H1 (cell line): Measurements from ENCODE around the gene ZFR. TPM values are rescaled to one million over a fixed set of nuclear protein-coding genes. Genes with fewer than 3 reads are reported as not detected.

Source experiments
- CTCF ChIA-PET: fragments of 300-600 bp; sonication (Branson Sonifier 250); formaldehyde crosslinking; loops from one replicate; lab custom pipeline; 2021; ENCODE audit not compliant: partially characterized antibody; lab: Charles Lee
- POLR2A ChIA-PET: fragments of 300-600 bp; sonication (Branson Sonifier 250); formaldehyde crosslinking; loops from one replicate; lab custom pipeline; 2021; ENCODE audit warnings: inconsistent platforms; ENCODE audit not compliant: partially characterized antibody; lab: Charles Lee
- DNase-seq, 2 experiments: peaks; one replicate each; pipeline versions ENCODE4 v3.0.0 to v3.0.0-alpha.2; 2010 to 2022; ENCODE audit warnings: low spot score in 2 of 2, low read depth in 1 of 2, mixed read lengths in 1 of 2
- FAIRE-seq: peaks from 2 replicates; lab custom pipeline; 2011; peaks lifted over from hg19 to GRCh38; lab: Jason Lieb, UNC
- H2AFZ ChIP-seq: 2 replicates; pipeline ENCODE4 v1.8.1; 2012; ENCODE audit warnings: low read length, inconsistent platforms
- H2AK5ac ChIP-seq: 2 replicates; pipeline ENCODE4 v1.6.1; 2013; ENCODE audit warnings: low read depth, low read length
- H2BK120ac ChIP-seq: replicated peaks from 2 replicates; pipeline ENCODE3; 2013; ENCODE audit warnings: low read depth, low read length, inconsistent platforms
- H2BK12ac ChIP-seq: 2 replicates; pipeline ENCODE4 v1.6.1; 2013; ENCODE audit warnings: low read depth, low read length
- H2BK15ac ChIP-seq: 2 replicates; pipeline ENCODE4 v1.6.1; 2013; ENCODE audit warnings: low read length
- H2BK20ac ChIP-seq: 2 replicates; pipeline ENCODE4 v1.6.1; 2013; ENCODE audit warnings: low read length
- H2BK5ac ChIP-seq: 2 replicates; pipeline ENCODE4 v1.6.1; 2013; ENCODE audit warnings: low read depth, low read length
- H3K14ac ChIP-seq: 2 replicates; pipeline ENCODE4 v1.6.1; 2013; ENCODE audit warnings: inconsistent platforms; ENCODE audit not compliant: insufficient read length
- H3K18ac ChIP-seq: 2 replicates; pipeline ENCODE4 v1.6.1; 2013; ENCODE audit warnings: low read length; ENCODE audit errors: extremely low read depth
- H3K23ac ChIP-seq: 2 replicates; pipeline ENCODE4 v1.6.1; 2013; ENCODE audit warnings: inconsistent platforms; ENCODE audit not compliant: insufficient read length
- H3K23me2 ChIP-seq: 2 replicates; pipeline ENCODE4 v1.6.1; 2013; ENCODE audit warnings: low read depth, low read length
- H3K27ac ChIP-seq: 2 replicates; pipeline ENCODE4 v1.6.1; 2011; ENCODE audit warnings: low read depth, low read length, inconsistent platforms
- H3K27me3 ChIP-seq, 4 experiments: replicated peaks in 1 of 4; 1 replicate in 1 of 4; 2 replicates in 3 of 4; pipeline versions ENCODE4 v1.6.1 to v1.8.1; 2011 to 2013; ENCODE audit warnings: low read length in 3 of 4, mild to moderate bottlenecking in 3 of 4, inconsistent platforms in 2 of 4, mixed read lengths in 2 of 4, moderate library complexity in 1 of 4; ENCODE audit not compliant: control insufficient read depth in 3 of 4, insufficient read depth in 3 of 4; ENCODE audit errors: extremely low read depth in 1 of 4
- H3K36me3 ChIP-seq, 4 experiments: 2 replicates each; pipeline versions ENCODE4 v1.6.1 to v1.8.1; 2011 to 2013; ENCODE audit warnings: mild to moderate bottlenecking in 4 of 4, low read length in 3 of 4, moderate library complexity in 2 of 4, control low read depth in 1 of 4, inconsistent platforms in 1 of 4; ENCODE audit not compliant: insufficient read depth in 4 of 4, control insufficient read depth in 2 of 4
- H3K4ac ChIP-seq: replicated peaks from 2 replicates; pipeline ENCODE3; 2013; ENCODE audit warnings: low read length, low read depth, mixed read lengths, inconsistent platforms; ENCODE audit not compliant: insufficient read length
- H3K4me1 ChIP-seq, 4 experiments: replicated peaks in 1 of 4; 1 replicate in 1 of 4; 2 replicates in 3 of 4; pipeline versions ENCODE4 v1.6.1 to v1.8.1; 2011 to 2013; ENCODE audit warnings: low read length in 3 of 4, inconsistent platforms in 2 of 4, mixed read lengths in 1 of 4; ENCODE audit not compliant: insufficient read depth in 4 of 4, control insufficient read depth in 3 of 4
- H3K4me2 ChIP-seq, 2 experiments: 2 replicates each; pipeline versions ENCODE4 v1.6.1 to v1.8.1; 2011 to 2013; ENCODE audit warnings: low read depth in 2 of 2, low read length in 2 of 2, control low read depth in 1 of 2, inconsistent platforms in 1 of 2, mild to moderate bottlenecking in 1 of 2; ENCODE audit not compliant: insufficient read depth in 1 of 2
- H3K4me3 ChIP-seq, 4 experiments: fragments of 200-600, 300-600 bp in 1 of 4; sonication (generic), shearing (Covaris generic), sonication (Bioruptor Twin) in 1 of 4; 2 replicates each; pipeline versions ENCODE4 v1.5.1 to v1.8.1; 2011 to 2016; ENCODE audit warnings: low read length in 4 of 4, low read depth in 3 of 4, control low read depth in 2 of 4, inconsistent platforms in 2 of 4, mild to moderate bottlenecking in 2 of 4, mixed read lengths in 1 of 4, moderate library complexity in 1 of 4; ENCODE audit not compliant: insufficient read depth in 2 of 4; ENCODE audit errors: extremely low read depth in 1 of 4
- H3K56ac ChIP-seq: replicated peaks from 2 replicates; pipeline ENCODE3; 2013; ENCODE audit warnings: low read depth, mild to moderate bottlenecking, mixed read lengths, low read length, inconsistent platforms; ENCODE audit not compliant: insufficient read length
- H3K79me1 ChIP-seq: 2 replicates; pipeline ENCODE4 v1.6.1; 2013; ENCODE audit warnings: low read depth, low read length, control low read depth
- H3K79me2 ChIP-seq, 2 experiments: 2 replicates each; pipeline versions ENCODE4 v1.6.1 to v1.8.1; 2012 to 2013; ENCODE audit warnings: low read length in 2 of 2, mild to moderate bottlenecking in 2 of 2, inconsistent platforms in 1 of 2; ENCODE audit not compliant: insufficient read depth in 2 of 2, control insufficient read depth in 1 of 2
- H3K9ac ChIP-seq, 4 experiments: replicated peaks in 1 of 4; 1 replicate in 1 of 4; 2 replicates in 3 of 4; pipeline versions ENCODE4 v1.6.1 to v1.8.1; 2011 to 2013; ENCODE audit warnings: low read depth in 3 of 4, low read length in 3 of 4, control low read depth in 2 of 4, mild to moderate bottlenecking in 2 of 4, moderate library complexity in 2 of 4, inconsistent platforms in 1 of 4; ENCODE audit errors: extremely low read depth in 1 of 4
- H3K9me3 ChIP-seq, 2 experiments: 2 replicates each; pipeline versions ENCODE4 v1.6.1 to v1.8.1; 2012 to 2013; ENCODE audit warnings: mild to moderate bottlenecking in 2 of 2, moderate library complexity in 2 of 2, control low read depth in 1 of 2, inconsistent platforms in 1 of 2, low read depth in 1 of 2, low read length in 1 of 2, mixed read lengths in 1 of 2; ENCODE audit not compliant: insufficient read depth in 2 of 2
- H4K20me1 ChIP-seq, 2 experiments: replicated peaks in 1 of 2; 2 replicates each; pipeline versions ENCODE3 to v1.8.1; 2011 to 2013; ENCODE audit warnings: inconsistent platforms in 2 of 2, low read length in 2 of 2, mild to moderate bottlenecking in 1 of 2; ENCODE audit not compliant: insufficient read depth in 2 of 2, control insufficient read depth in 1 of 2
- H4K5ac ChIP-seq: 2 replicates; pipeline ENCODE4 v1.6.1; 2013; ENCODE audit warnings: low read length, low read depth, mixed read lengths, inconsistent platforms; ENCODE audit not compliant: insufficient read length
- H4K8ac ChIP-seq: 2 replicates; pipeline ENCODE4 v1.8.0; 2013; ENCODE audit warnings: mild to moderate bottlenecking, moderate library complexity, low read length, inconsistent platforms; ENCODE audit not compliant: insufficient read depth; ENCODE audit errors: extremely low read depth
- H4K91ac ChIP-seq: replicated peaks from 2 replicates; pipeline ENCODE3; 2013; ENCODE audit warnings: low read length, mixed read lengths, inconsistent platforms; ENCODE audit not compliant: insufficient read length
- ATF3 ChIP-seq: IDR thresholded peaks from 2 replicates; pipeline ENCODE4 v1.6.1; 2011; ENCODE audit warnings: low read depth, mild to moderate bottlenecking, low read length; ENCODE audit not compliant: insufficient read depth
- BRCA1 ChIP-seq: IDR thresholded peaks from 2 replicates; pipeline ENCODE4 v1.6.1; 2012; ENCODE audit warnings: low read depth, low read length, improper control_type of control experiment
- CBX5 ChIP-seq: fragments of 300-800, 300-1000 bp; sonication (generic); IDR thresholded peaks from 2 replicates; pipeline ENCODE4 v1.7.1; 2016; ENCODE audit warnings: antibody characterized with exemption, low read length, low read depth
- EGR1 ChIP-seq: IDR thresholded peaks from 2 replicates; pipeline ENCODE4 v1.6.1; 2011; ENCODE audit warnings: low read depth, low read length, borderline replicate concordance
- EZH2 ChIP-seq: fragments of 200-600 bp; sonication (generic); IDR thresholded peaks from 2 replicates; pipeline ENCODE4 v1.7.1; 2012; ENCODE audit warnings: low read depth, mild to moderate bottlenecking, moderate library complexity, low read length, inconsistent platforms; ENCODE audit not compliant: severe bottlenecking
- HDAC2 ChIP-seq, 2 experiments: fragments of 300-600 bp in 1 of 2; sonication (generic) in 1 of 2; IDR thresholded peaks; 2 replicates each; pipeline ENCODE4 v1.6.1; 2011 to 2012; ENCODE audit warnings: low read depth in 2 of 2, low read length in 2 of 2, mild to moderate bottlenecking in 2 of 2, moderate library complexity in 2 of 2, borderline replicate concordance in 1 of 2, inconsistent platforms in 1 of 2
- RAD21 ChIP-seq, 2 experiments: IDR thresholded peaks in 1 of 2; conservative IDR thresholded peaks in 1 of 2; 2 replicates each; pipeline ENCODE4 v1.6.1; 2011; ENCODE audit warnings: low read depth in 2 of 2, low read length in 2 of 2, improper control_type of control experiment in 1 of 2, inconsistent platforms in 1 of 2, mild to moderate bottlenecking in 1 of 2, moderate library complexity in 1 of 2
- SP4 ChIP-seq: IDR thresholded peaks from 2 replicates; pipeline ENCODE4 v1.6.1; 2012; ENCODE audit warnings: low read length, inconsistent platforms
- ZNF274 ChIP-seq: IDR thresholded peaks from 2 replicates; pipeline ENCODE4 v1.7.0; 2012; ENCODE audit warnings: low read length, borderline replicate concordance; ENCODE audit errors: extremely low read depth
- WGBS, 2 experiments: shearing (Covaris generic) in 1 of 2; methylation state at CpG; one replicate each; pipeline versions ENCODE4 v1.1.6 to v1.1.7; 2013 to 2015; ENCODE audit warnings: low lambda C conversion rate in 2 of 2, mixed read lengths in 2 of 2, inconsistent platforms in 1 of 2, low coverage in 1 of 2, missing lambda C conversion rate in 1 of 2; ENCODE audit not compliant: insufficient replicate concordance in 2 of 2, insufficient coverage in 1 of 2, insufficient read length in 1 of 2; ENCODE audit errors: extremely low coverage in 1 of 2, missing lambda C conversion rate in 1 of 2; 5-methylcytosine and 5-hydroxymethylcytosine counted together
- polyA plus RNA-seq, 7 experiments: library from polyadenylated mRNA; depleted of rRNA in 3 of 7; stranded (reverse) in 5 of 7; unstranded in 2 of 7; fragments of >200 nt in 5 of 7; fragments of 200-250 nt in 2 of 7; gene quantifications; 1 replicate in 5 of 7; 2 replicates in 1 of 7; 4 replicates in 1 of 7; pipeline versions ENCODE4 v1.2.1 to v1.2.3, GENCODE V29; 2011 to 2013; ENCODE audit warnings: missing spikeins in 2 of 7, mixed read lengths in 2 of 7
- total RNA-seq: library from RNA; stranded (reverse); fragmentation: NEBNext Ultra II Directional; extraction: Animal tissue kit (Norgen Biotek cat#: 25700); gene quantifications from 2 replicates; pipeline ENCODE4 v1.2.1, GENCODE V29; 2021
- TF ChIP-seq, protein P1 (sequence below): IDR thresholded peaks from 2 replicates; pipeline ENCODE4 v1.6.1; 2012; ENCODE audit warnings: inconsistent platforms

Gene ZFR
- total and polyA plus RNA-seq, 2 of the 8 experiments (the other 6 are each of a cell fraction or from before 2014, with no cell fraction given), result 68.8 to 92.7 TPM

GRCh38 chr5:32482193-32482592 is 37.7 kb upstream of the ZFR start:
- CTCF ChIA-PET, result interaction anchor here (1.0 to 2.4 kb wide), 3 partner anchors 10 to 153 kb away, joined by 3 to 15 read pairs (median 4); no protein-coding TSS in a partner anchor
- Histone ChIP-seq H3K79me1 (no peaks in the 10 kb centered on the region), H2BK12ac (no peak overlapping the region), H4K20me1 (no peaks in the 10 kb centered on the region), H2BK15ac (no peak overlapping the region), H2BK20ac (no peak overlapping the region), H3K56ac (no peak overlapping the region), H4K8ac (no peak overlapping the region), H3K23me2 (no peaks in the 10 kb centered on the region), H4K91ac (no peak overlapping the region), H2BK120ac (no peak overlapping the region), H3K27me3 (no peaks in the 10 kb centered on the region), H4K5ac (no peak overlapping the region), H2BK5ac (no peak overlapping the region), H3K14ac (no peak overlapping the region), H2AFZ (no peak overlapping the region), H3K27ac (no peak overlapping the region), H3K79me2 (no peaks in the 10 kb centered on the region), H3K9ac (no peak overlapping the region), H3K18ac (no peak overlapping the region), H3K36me3 (no peaks in the 10 kb centered on the region), H3K23ac (no peak overlapping the region), H3K4me1 (no peaks in the 10 kb centered on the region), H3K4ac (no peak overlapping the region), H3K4me3 (no peak overlapping the region), H3K4me2 (no peak overlapping the region), H2AK5ac (no peak overlapping the region), H3K9me3 (no peaks in the 10 kb centered on the region)
- no peak for TF ChIP-seq EGR1
- no peak for TF ChIP-seq CBX5
- no peak for TF ChIP-seq SP4
- TF ChIP-seq HDAC2 (IDR thresholded peaks at IDR 0.05; ENCODE audit: borderline replicate concordance in 1 of 2, low read depth in 2 of 2, low read length in 2 of 2), result no peak
- no peak for TF ChIP-seq ZNF274
- TF ChIP-seq BRCA1, result no peak
- TF ChIP-seq EZH2, result no peak
- no peak for TF ChIP-seq RAD21 (IDR thresholded peaks at IDR 0.05 in 1 of 2, conservative IDR thresholded peaks at IDR 0.05 in 1 of 2; ENCODE audit: low read depth in 2 of 2, low read length in 2 of 2)
- TF ChIP-seq ATF3, result no peak
- TF ChIP-seq, protein P1, sequence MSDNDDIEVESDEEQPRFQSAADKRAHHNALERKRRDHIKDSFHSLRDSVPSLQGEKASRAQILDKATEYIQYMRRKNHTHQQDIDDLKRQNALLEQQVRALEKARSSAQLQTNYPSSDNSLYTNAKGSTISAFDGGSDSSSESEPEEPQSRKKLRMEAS, result no peak
- WGBS, 2 experiments, result 88% methylated on average over 2 of the region's 2 CpGs; no CpG with 5 or more reads in 1 of the 2 experiments
- DNase-seq (no peak), FAIRE-seq (no peak)
- POLR2A ChIA-PET, result interaction anchor here (1.8 kb wide), 1 partner anchor 103 kb away, joined by 6 read pairs; the partner anchor contains the start of gene SUB1
